PFSK-1 (cell line): ENCODE measurements around the gene DGKB.

Experiments used
- FOXP2 ChIP-seq: optimal IDR thresholded peaks from 2 replicates; pipeline ENCODE3; 2011; ENCODE audit warnings: borderline replicate concordance, control low read depth, inconsistent platforms; ENCODE audit not compliant: insufficient read depth; ENCODE audit errors: extremely low read length, extremely low read depth
- POLR2AphosphoS5 ChIP-seq: IDR thresholded peaks from 2 replicates; pipeline ENCODE4 v1.6.1; 2012; ENCODE audit warnings: low read depth, mild to moderate bottlenecking, control low read depth, low read length, moderate library complexity
- REST ChIP-seq, 2 experiments: IDR thresholded peaks; 2 replicates each; pipeline versions ENCODE4 v1.6.1 to v1.8.0; 2011 to 2012; ENCODE audit warnings: low read depth in 2 of 2, low read length in 2 of 2, control low read depth in 1 of 2, inconsistent platforms in 1 of 2, mild to moderate bottlenecking in 1 of 2, moderate library complexity in 1 of 2; ENCODE audit not compliant: insufficient read depth in 1 of 2
- SIN3A ChIP-seq: IDR thresholded peaks from 2 replicates; pipeline ENCODE4 v1.6.1; 2012; ENCODE audit warnings: mild to moderate bottlenecking, low read length, moderate library complexity, borderline replicate concordance; ENCODE audit not compliant: insufficient read depth
- TAF1 ChIP-seq: IDR thresholded peaks from 2 replicates; pipeline ENCODE4 v1.6.1; 2012; ENCODE audit warnings: low read length, control low read depth, borderline replicate concordance; ENCODE audit not compliant: insufficient read depth

- TF ChIP-seq TAF1 (no peak), REST (IDR thresholded peaks at IDR 0.05; ENCODE audit: insufficient read depth in 1 of 2, low read depth in 2 of 2, low read length in 2 of 2) (no peak), SIN3A (no peak), POLR2AphosphoS5 (no peak), FOXP2 (no peak)
Measured at GRCh38 chr7:14177876-14178275, 724.7 kb downstream of the DGKB start.
